Kidney (tissue), 14 donors: ENCODE results near the gene FAM120A. TPM values are rescaled to one million over a fixed set of nuclear protein-coding genes. Genes with fewer than 3 reads are reported as not detected.
"Not testable (repeated sequence)": the region's sequence is repeated elsewhere in the genome, so short reads cannot be mapped to it uniquely, and the experiment has no call there.

ENCODE experiments used
- DNase-seq, 5 donors: peaks; one replicate each; pipeline ENCODE4 v3.0.0-alpha.2; 2013 to 2020
- FAIRE-seq: peaks from 2 replicates; lab custom pipeline; 2012; peaks lifted over from hg19 to GRCh38; lab: Jason Lieb, UNC
- H3K27ac ChIP-seq, 2 donors: one replicate each; pipeline ENCODE4 v1.7.0; 2013; ENCODE audit warnings: low read depth in 2 of 2, low read length in 2 of 2, inconsistent platforms in 1 of 2
- H3K27me3 ChIP-seq: one replicate; pipeline ENCODE4 v1.7.1; 2013; ENCODE audit warnings: low read length, inconsistent platforms; ENCODE audit not compliant: control insufficient read depth, insufficient read depth
- H3K36me3 ChIP-seq, 3 donors: one replicate each; pipeline versions ENCODE4 v1.7.0 to v1.7.1; 2013; ENCODE audit warnings: low read length in 3 of 3, control low read depth in 1 of 3, inconsistent platforms in 1 of 3; ENCODE audit not compliant: insufficient read depth in 3 of 3, control insufficient read depth in 2 of 3
- H3K4me1 ChIP-seq, 3 donors: one replicate each; pipeline versions ENCODE4 v1.7.0 to v1.7.1; 2013; ENCODE audit warnings: low read length in 3 of 3, inconsistent platforms in 1 of 3, low read depth in 1 of 3; ENCODE audit not compliant: control insufficient read depth in 2 of 3, insufficient read depth in 2 of 3
- H3K4me3 ChIP-seq, 3 donors: one replicate each; pipeline versions ENCODE4 v1.7.0 to v1.8.1; 2013; ENCODE audit warnings: low read length in 3 of 3, control low read depth in 1 of 3, inconsistent platforms in 1 of 3
- H3K9ac ChIP-seq, 3 donors: one replicate each; pipeline versions ENCODE4 v1.7.0 to v1.7.1; 2013; ENCODE audit warnings: low read length in 3 of 3, control low read depth in 1 of 3, inconsistent platforms in 1 of 3
- H3K9me3 ChIP-seq, 3 donors: one replicate each; pipeline versions ENCODE4 v1.7.0 to v1.7.1; 2013; ENCODE audit warnings: low read length in 3 of 3, control low read depth in 1 of 3, inconsistent platforms in 1 of 3; ENCODE audit not compliant: control insufficient read depth in 2 of 3, insufficient read depth in 1 of 3
- intact Hi-C: fragments of 100-400 bp; cut with DNase I; formaldehyde crosslinking; loops from one replicate; pipeline ENCODE4 v1.11.1; 2022
- polyA plus RNA-seq: library from polyadenylated mRNA; stranded (reverse); fragments of 350-450 nt; fragmentation: Illumina TruSeq; extraction: RNeasy Lipid Tissue Mini Kit (QIAGEN cat#74804); gene quantifications from one replicate; pipeline ENCODE4 v1.2.3, GENCODE V29; 2014; ENCODE audit warnings: low read depth, low replicate concordance; ENCODE audit not compliant: insufficient read depth
- total RNA-seq: library from RNA; stranded (reverse); fragmentation: NEBNext Ultra II Directional; extraction: Animal tissue kit (Norgen Biotek cat#: 25700); gene quantifications from one replicate; pipeline ENCODE4 v1.2.1, GENCODE V29; 2021
- TF ChIP-seq, protein P1 (sequence below): IDR thresholded peaks from 3 replicates; pipeline ENCODE4 v1.5.1; 2012; ENCODE audit warnings: mild to moderate bottlenecking, moderate library complexity, borderline replicate concordance; ENCODE audit not compliant: insufficient read depth; ENCODE audit errors: extremely low read depth
- donor health status: control.
- donor health status: control.
- donor health status: control.
- donor health status: control.
- donor health status: control.
- donor health status: DM: yes; HTN: yes; CAD: no.
- donor health status: Normal renal cell carcinoma (clear cell type).

The FAM120A gene
- total and polyA plus RNA-seq, 2 donors from 2014 or later = 43.7 to 127 TPM

DNA sequence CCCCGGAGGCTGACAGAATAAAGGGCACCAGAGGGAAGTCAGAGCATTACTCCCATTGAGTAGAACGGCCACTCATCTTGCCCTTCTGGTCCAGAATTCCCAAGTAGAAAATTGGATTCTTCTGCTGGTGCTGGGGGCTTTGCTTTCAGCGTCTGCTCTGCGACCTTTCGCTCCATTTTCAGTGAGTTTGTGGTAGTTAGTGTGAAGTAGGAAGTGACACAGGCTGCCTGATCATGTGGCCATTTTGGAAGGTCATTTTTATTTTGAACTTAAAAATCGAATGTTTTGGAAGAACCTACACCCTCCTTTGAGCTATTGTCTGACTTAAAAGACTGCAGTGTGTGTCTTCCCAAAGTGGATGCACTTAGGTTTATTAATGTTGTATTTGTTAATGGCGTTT lies 58.6 kb downstream of the FAM120A start:
- Histone ChIP-seq H3K4me1 (peaks cover 0 to 2% (median 0%) of the 10 kb centered on the region in 3 donors), H3K4me3 (no peak overlapping the region), H3K36me3 (no peaks in the 10 kb centered on the region), H3K9me3 (no peaks in the 10 kb centered on the region), H3K9ac (no peak overlapping the region), H3K27ac (no peak overlapping the region), H3K27me3 (no peaks in the 10 kb centered on the region)
- intact Hi-C loops = no loop called here
- TF ChIP-seq, protein P1, sequence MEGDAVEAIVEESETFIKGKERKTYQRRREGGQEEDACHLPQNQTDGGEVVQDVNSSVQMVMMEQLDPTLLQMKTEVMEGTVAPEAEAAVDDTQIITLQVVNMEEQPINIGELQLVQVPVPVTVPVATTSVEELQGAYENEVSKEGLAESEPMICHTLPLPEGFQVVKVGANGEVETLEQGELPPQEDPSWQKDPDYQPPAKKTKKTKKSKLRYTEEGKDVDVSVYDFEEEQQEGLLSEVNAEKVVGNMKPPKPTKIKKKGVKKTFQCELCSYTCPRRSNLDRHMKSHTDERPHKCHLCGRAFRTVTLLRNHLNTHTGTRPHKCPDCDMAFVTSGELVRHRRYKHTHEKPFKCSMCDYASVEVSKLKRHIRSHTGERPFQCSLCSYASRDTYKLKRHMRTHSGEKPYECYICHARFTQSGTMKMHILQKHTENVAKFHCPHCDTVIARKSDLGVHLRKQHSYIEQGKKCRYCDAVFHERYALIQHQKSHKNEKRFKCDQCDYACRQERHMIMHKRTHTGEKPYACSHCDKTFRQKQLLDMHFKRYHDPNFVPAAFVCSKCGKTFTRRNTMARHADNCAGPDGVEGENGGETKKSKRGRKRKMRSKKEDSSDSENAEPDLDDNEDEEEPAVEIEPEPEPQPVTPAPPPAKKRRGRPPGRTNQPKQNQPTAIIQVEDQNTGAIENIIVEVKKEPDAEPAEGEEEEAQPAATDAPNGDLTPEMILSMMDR = no peak
- DNase-seq (no peak), FAIRE-seq (no peak)

DNA sequence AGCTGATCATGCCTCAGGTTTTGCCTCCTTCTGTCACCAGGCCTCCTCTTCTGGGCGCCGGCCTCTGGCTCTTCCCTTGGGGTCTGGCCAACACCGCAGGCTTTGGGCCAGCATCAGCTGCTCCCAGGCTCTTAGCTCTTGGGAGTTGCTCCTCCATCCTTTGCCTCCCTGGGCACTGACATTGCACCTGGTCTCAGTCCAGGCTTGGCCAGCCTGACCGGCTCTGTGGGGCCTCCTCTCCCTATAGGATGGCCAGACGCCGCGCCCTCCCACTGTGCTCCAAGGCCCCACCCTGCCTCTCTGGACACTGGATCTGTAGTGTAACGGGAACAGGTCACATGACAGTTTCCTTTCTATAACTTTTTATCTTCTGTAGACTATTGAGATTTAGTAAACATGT lies 59.7 kb downstream of the FAM120A start:
- FAIRE-seq, H3K27ac ChIP-seq, H3K27me3 ChIP-seq, intact Hi-C loops, H3K36me3 ChIP-seq, H3K4me1 ChIP-seq, H3K9me3 ChIP-seq, H3K4me3 ChIP-seq, H3K9ac ChIP-seq: not testable (repeated sequence)
- DNase-seq = peak in 1 of 5 donors; percentile 81

DNA sequence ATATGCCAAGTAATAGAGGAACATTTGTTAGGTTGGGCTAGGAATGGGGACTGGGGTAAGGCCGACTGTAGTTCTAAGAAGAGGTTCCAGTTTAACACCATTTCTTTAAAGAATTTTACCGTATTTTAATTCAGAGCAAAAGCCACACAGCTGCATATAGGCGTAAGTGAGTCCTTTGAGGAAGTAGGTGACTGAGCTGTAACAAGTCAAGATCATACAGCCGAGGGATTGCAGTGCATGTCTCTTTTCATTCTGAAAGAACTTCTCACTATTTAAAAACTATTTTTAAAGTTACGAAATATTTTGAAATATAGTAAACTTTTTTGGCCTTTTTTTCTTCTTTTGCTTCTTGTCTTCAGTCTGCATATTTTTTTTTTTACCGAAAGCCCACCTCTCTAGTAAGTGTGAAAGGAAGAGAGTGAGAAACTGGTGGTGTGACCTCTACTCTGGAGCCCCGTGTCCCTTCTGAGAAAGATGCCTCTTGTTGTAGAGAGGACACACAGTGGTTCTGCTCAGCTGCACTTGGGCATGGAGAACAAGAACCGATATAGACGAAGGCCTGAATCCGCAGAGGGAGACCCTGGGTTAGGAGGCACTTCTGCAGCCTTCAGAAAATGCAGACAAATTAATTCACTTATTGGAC lies 60.8 kb downstream of the FAM120A start:
- H3K27ac ChIP-seq, intact Hi-C loops, H3K4me3 ChIP-seq, FAIRE-seq, H3K4me1 ChIP-seq, DNase-seq, H3K27me3 ChIP-seq, H3K9me3 ChIP-seq, H3K9ac ChIP-seq: not testable (repeated sequence)
- peaks cover 2 to 10% (median 2%) of the 10 kb centered on the region in 3 donors for H3K36me3 ChIP-seq

DNA sequence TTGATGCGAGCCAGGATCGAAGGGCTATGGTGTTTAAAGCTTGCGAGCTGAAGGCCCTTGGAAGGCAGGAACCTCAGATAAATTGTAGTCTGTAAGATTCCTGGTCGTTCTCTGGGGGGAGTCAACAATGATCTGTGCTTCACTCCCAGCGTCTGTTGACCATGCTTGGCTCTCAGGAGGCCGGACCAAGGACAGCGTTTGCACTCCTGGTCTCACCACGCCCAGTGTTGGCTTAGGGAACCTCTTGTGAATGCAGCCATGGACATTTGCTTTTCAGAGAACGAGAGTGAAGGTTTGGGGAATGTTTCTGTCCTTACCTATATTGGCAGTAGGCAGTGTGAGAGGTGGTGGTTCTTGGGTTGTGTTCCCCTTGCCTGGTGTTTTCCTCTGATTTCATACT lies 62.1 kb downstream of the FAM120A start:
- H3K27me3 ChIP-seq = no peaks in the 10 kb centered on the region
- peaks cover 0 to 2% (median 0%) of the 10 kb centered on the region in 3 donors for H3K4me1 ChIP-seq
- DNase-seq (no peak), FAIRE-seq (no peak)
- intact Hi-C loops = no loop called here
- H3K9ac ChIP-seq = no peak overlapping the region
- H3K36me3 ChIP-seq = peaks cover 2 to 14% (median 7%) of the 10 kb centered on the region in 3 donors
- no peak overlapping the region for H3K4me3 ChIP-seq
- H3K27ac ChIP-seq = no peak overlapping the region
- H3K9me3 ChIP-seq = no peaks in the 10 kb centered on the region
- TF ChIP-seq, protein P1 = no peak
